GM21786 (cell line): ENCODE data around the gene RUNX1.

Source experiments
- ATAC-seq: cut with Tn5 transposase; IDR thresholded peaks from one replicate; pipeline ENCODE4 v1.9.1; 2021; ENCODE audit not compliant: unreplicated experiment

Gene RUNX1

DNA sequence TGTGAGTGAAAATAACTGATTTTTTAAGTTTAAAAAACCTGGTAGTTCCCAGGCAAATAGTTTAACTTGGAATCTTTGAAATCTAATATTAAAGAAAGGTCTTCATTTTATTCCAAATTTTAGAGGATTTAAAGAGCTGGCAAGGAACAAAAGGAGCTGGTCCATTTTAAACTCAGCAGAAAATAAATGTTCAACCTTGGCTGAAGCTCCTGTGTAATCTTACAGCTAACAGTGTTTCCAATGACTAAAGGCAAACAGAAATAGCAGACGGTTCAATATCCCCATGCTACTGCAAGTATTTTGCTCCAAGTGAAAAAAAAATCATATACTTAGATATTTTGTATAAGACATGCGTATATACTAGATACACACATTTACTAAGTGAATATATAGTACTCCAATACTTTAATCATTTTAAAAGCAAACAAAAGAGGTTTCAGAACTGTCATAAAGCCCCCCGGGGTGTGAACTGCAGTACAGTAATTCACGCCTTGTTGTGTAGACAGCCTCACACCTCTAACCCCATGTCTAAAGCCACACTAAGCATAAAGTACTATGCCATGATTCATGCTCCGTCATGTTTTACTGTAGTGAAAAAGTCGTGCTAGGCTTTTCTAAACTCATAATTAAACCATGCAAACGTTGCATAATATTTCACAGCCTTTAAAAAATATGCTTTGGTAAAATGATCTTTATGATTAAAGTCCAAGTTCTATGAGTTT lies 248.1 kb downstream of the RUNX1 start:
- ATAC-seq: no peak

DNA sequence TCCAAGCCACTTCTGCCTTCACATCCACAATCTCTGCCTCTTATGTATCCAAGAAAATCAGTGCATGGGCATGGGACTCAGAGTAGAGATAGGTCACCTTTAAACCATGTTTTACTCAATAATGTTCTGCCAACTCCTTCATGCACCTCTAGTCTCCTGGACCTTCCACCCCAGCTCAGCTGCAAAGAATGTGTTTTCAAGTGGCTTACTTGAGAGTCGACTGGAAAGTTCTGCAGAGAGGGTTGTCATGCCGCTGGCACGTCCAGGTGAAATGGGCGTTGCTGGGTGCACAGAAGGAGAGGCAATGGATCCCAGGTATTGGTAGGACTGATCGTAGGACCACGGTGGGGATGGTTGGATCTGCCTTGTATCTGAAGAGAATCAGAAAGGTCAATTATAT lies 250.0 kb downstream of the RUNX1 start:
- ATAC-seq: no peak

DNA sequence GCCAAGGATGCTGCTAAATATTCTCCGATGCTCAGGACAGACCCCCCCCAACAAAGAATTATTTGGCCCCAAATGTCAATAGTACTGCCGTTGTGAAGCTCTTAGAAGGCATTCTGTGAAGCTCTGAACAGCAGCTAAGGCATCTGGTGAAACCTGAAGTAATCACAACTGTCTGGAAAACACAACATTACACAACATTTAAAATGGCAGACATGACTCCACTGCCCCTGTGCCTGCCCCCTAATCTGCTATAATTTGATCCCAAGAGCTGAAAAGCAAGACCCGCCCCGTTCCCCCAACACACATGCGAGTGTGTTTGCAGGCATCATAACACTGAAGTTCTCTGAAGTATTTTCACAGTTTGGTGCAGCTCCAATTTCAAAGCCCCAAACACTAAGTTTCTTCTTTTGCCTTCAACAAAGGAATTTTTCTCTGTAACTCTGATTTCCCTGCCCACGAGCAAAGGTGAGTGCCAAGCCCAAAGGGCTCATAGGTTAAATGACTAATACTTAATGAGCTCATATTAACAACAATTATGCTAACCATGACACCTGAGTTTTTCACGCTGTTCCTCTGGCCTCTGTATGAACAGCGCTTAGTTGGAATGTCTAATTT lies 251.1 kb downstream of the RUNX1 start:
- no peak for ATAC-seq

DNA sequence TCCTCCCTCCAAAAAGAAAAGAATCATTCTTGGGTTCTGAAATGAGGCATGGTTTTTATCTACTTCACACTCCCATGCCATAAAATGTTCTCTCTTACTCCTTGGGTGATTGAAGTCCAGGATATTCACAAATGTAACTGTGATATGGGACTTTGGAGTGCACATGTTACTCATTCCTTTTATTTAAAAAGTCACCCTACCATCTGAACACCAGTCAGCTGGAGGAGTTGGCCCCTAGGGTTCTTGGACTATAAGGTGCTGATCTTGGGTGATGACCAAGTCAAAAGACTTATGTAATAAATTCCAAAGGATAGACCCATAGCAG lies 251.9 kb downstream of the RUNX1 start:
- no peak for ATAC-seq

DNA sequence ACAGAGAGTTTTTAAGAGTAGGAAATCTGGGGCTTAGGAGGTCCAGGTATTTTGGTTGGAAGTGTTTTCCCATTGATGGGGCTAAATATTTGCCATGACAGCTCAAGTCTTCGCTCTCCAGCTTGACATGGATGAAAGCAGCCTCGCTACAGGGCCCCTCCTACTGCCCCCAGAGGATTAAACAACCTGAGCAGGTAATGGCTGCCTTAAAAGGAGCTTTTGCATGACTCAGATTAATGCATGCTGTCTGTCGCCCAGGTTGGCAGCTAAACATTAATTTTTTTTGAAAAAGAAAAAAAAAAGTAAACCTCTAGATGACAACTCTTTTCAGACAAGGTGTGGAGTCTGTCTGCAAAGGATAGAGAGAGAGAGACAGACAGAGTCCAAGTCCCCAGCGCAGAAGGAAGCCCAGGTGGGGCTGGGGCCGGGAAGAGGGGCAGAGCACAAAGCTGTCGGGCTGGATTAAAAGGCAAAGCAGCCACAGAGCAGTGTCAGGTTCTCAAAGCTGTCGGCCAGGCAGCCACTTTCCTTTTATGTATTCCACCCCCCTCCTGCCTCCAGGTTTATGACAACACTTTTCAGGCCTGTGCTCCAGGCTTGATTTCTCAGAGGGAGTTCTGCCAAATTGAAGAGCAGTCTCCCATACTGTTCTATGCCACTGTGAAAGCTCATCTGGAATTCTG lies 252.4 kb downstream of the RUNX1 start:
- no peak for ATAC-seq

DNA sequence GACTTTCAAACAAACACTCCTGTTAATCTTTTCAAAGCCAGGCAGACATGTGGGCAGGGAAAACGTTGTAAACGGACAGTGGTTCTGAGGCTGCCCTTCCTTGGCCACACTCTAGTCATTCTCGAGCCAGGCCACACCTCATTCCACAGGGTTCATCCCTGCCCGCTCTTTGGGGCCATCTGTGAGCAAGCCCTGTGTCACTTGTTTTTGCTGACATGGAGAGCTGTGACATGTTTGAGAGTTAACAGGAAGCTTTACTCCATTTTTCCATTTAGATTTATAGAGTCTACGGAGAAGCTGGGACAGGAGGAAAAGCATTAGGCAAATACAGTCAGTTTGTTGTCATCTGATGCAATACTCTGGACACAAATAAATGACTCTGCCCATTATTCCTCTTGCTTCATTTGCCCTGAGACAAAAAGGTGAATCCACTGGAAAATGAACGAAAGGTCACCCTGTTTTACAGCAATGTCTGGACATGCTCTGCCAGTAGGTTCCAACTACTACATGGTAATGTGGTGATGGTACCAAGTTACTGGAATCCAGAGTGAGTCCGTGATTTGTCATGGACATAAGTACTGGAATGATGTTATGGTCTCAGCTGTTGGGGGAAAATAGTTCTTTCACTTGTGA lies 253.4 kb downstream of the RUNX1 start:
- no peak for ATAC-seq

DNA sequence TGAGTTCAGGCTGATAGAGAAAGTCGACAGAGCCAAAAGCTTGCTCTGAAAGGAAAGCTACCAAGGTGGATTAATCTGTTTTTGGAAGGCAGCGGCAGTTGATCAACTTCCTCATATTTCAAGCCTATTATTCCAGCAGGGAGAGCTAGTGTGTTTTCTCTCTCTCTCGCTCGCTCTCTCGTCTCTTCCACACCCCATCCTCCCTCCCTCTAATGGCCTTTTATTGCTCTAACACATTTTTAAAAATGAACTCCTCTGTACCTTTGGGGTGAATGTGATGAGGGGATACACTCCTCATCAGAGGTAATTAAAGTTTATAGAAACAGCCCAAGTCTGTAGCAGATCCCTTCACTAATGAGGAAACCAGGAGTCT lies 253.9 kb downstream of the RUNX1 start:
- no peak for ATAC-seq

DNA sequence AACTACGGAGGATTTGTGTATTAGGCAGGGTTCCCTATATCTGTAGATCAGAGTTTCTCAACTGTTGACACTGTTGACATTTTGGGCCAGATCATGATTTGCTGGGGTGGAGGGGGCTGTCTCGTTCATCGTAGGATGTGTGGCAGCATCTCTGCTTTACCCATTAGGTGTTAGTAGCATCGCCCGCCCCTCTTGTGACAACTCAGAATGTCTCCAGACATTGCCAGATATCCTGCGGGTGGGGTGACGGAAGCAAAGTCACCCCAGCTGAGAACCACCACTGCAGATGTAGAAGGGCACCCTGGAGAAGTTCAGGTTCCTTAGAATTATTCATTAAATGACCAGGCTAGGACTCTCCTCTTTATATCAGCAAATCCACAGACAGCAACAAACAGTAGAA lies 254.4 kb downstream of the RUNX1 start:
- no peak for ATAC-seq

DNA sequence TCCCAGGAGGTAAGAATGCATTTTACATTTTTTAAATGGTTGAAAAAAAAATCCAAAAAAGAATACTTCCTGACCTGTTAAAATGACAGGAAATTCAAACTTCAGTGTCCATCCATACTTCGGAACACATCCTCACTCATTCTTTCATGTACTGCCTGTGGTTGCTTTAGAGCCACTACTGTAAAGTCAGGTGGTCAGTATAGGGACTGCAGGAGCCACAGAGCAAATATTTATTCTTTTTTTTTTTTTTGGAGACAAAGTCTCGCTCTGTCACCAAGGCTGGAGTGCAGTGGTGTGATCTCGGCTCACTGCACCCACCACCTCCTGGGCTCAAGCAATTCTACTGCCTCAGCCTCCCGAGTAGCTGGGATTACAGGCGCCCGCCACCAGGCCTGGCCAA lies 255.6 kb downstream of the RUNX1 start:
- no peak for ATAC-seq

DNA sequence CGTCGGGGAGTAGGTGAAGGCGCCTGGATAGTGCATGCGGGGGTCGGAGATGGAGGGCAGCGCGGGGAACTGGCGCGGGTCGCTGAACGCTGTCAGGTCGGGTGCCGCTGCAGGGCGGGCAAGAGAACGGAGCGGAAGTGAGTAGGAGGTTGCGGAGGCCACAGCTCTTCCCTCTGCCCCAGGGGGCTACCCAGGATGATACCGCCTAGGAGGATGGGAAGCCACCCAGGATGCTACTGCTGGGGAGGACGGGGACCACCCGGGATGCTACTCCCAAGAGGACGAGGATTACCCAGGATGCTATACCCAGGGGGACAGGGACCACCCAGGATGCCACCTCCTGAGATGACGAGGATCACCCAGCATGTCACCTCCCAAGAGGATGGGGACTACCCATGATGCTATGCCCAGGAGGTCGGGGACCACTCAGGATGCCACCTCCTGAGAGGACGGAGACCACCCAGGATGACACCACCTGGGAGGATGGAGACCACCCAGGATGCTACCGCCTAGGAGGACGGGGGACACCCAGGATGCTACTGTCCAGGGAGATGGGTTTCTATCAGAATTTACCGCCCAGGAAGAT lies 256.5 kb downstream of the RUNX1 start:
- no peak for ATAC-seq

DNA sequence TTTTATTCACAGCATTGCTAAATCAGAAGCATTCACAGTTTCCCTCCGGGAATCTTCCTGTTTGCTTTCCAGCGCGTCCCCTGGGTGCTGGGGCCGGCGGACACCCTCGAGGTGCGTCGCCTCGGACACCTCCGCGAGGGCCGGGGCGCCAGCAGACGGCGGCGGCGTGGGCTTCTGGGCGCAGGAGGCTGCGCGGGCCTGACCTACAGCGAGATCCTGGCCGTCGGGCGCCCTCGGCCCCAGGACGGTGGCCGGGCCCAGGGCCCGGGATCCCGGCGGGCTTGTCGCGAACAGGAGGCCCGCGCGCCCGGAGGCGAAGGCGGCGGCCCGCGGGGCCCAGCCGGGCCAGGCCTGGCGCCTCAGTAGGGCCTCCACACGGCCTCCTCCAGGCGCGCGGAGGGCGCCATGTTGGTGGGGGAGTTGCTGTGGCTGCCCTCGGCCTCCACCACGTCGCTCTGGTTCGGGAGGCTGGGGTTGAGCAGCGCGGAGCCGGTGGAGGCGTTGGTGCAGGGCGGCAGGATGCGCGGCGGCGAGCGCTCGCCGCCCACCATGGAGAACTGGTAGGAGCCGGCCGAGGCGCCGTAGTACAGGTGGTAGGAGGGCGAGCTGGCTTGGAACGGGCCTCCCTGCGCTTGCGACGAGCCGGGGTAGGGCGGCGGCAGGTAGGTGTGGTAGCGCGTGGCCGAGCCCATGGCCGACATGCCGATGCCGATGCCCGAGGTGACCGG lies 257.2 kb downstream of the RUNX1 start:
- ATAC-seq: no peak

DNA sequence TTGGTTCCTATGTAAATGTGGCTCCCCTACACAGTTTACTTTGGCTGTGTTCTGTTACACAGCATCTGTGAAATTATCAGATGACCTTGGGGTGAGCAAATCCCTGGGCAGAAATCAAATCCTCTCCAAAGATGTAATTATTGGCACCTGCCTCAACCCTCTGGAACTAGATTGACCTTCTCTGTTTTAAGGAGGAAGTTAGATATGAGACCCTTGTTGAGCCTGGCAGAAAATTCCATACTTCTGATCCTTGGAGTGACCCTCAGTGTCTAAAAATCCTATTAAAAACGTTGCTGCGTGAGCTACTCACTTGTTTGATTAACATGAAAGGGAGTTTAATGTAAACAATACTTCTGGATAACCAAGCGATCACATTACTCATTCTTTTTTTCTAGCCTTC lies 258.3 kb downstream of the RUNX1 start:
- no peak for ATAC-seq

DNA sequence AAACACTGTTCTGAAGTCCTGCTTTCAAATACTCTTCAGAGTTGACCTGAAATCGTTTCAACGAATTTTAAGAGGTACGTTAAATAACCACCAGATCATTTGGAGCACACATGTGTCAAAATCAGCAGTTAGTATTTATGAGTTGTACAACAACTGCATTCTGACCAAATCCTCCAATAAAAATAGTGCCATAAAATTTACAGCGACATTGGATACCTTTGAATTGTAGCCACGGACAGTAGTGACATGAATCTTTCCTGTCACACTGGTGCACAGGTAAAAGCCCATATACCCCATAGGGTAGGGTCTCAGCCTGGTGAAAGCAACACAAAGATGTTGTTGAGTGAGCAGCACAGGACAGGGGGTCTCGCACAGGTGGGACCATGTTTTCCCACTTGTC lies 258.8 kb downstream of the RUNX1 start:
- ATAC-seq: no peak

DNA sequence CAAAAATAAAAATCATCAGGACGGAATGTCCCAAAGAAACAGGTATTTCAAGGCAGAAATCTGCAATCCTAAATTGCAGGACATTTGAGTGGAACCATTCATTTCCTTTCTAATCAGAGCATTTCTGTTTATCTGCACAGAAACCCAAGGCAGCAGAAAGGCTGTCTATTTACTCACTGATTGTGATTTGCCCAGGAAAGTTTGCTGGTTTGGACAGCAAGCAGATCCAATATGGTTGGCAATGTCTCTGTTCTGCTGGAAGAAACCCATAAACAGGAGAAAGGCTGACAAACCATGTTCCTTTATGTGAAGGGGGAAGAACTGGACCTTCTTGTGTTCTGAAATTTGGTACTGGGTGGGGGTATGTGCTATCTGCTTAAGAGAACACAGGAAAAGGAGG lies 260.2 kb downstream of the RUNX1 start:
- no peak for ATAC-seq

DNA sequence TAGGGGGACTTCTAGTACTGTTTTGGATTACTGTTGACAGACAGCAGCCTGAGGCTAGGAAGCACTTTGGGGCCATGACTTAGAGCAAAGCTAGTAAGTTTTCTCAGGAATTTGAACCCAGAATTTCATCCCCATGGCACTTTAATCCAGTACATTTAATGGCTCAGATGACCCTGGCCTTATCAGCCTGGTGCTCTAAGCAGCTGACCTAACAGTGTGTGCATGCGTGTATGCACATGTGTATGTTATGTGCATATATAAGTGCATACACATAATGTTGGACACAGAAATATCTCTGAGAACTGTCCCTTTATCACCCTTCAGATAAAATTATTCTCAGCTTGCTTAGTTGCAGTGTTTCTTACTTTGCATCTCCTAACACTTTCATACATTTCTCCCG lies 265.3 kb downstream of the RUNX1 start:
- no peak for ATAC-seq

DNA sequence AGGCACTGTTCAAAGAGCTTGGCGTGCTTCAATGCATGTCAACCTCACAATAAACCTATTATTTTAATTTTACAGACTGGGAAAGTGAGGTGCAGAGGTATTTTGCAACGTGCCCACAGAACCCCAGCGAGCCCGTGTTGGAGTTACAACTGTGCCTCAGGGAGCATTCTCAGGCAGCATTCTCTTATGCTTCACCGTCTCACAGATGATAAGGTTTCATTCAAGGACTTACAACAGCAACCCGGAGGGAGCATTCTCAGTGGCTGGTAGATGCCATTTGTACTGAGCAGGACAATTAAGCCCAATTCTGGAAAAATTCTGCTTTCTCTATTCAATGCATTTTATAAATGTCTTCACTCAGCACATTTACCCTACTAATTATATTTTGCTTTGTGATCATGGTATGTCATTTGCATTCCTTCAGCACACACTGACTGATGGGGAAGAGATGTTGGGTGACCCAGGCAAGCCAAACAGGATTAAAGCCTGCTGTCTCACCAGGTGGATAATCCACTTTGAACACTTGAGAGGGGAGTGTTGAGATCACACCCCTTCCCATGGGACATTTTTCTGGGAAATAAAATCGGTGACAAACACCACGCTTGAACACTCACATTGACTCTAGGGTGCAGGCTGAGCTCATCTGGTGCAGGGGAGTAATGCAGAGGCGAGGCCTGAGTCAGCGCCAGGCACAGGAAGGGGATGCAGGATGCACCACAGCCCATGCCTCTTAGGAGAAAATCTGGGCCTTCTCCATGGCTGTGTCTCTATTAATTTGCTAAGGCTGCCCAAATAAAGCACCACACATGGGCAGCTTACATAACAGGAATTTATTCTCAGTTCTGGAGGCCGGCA lies 266.4 kb downstream of the RUNX1 start:
- ATAC-seq: no peak

DNA sequence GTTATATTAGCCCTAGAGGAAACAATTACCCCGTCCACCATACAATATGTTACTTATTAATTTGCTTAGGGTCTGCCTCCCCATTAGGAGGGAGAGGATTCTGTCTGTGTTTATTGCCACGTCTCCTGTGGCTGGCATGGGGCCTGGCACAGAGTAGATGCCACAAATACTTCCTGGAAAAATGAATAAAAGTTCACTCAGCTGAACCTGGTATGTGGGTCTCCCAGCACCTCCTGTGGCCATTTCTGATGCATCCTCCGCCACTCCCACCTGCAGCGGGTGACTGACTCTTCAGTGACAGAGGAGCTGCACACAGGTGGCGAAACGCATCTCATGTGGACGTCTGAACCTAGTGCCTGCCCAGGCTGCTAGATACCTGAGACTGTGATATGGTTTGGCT lies 267.6 kb downstream of the RUNX1 start:
- ATAC-seq: no peak

DNA sequence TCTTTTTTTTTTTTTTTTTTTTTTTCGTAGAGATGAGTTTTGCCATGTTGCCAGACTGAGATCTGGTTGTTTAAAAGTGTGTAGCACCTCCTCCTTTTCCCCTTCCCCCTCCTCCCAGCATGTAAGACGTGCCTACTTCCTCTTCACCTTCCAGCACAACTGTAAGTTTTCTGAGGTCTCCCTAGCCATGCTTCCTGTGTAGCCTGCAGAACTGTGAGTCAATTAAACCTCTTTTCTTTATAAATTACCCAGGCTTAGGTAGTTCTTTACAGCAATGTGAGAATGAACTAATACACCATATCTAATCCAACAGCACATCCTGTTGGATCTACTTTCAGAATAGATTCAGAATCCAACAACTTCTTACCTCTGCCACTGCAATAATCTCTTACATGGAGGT lies 269.2 kb downstream of the RUNX1 start:
- ATAC-seq: no peak

DNA sequence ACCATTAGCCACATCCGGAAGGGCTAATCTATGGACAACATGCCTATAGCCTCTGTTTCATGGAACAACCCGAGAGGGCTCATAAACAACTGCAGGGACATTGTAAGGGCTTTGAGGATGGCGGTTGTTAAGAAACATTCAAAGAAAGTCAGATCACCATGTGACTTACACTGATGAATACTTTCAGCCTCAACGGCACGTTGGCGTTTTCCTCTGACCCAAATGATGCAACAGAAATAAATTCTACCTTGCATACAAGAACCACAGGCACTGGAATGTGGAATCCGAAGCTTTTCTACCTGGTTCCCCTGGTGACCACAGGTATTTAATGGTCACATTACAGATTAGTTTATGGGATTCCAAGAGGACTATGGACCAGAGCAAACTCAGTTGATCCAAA lies 273.3 kb downstream of the RUNX1 start:
- ATAC-seq: no peak

DNA sequence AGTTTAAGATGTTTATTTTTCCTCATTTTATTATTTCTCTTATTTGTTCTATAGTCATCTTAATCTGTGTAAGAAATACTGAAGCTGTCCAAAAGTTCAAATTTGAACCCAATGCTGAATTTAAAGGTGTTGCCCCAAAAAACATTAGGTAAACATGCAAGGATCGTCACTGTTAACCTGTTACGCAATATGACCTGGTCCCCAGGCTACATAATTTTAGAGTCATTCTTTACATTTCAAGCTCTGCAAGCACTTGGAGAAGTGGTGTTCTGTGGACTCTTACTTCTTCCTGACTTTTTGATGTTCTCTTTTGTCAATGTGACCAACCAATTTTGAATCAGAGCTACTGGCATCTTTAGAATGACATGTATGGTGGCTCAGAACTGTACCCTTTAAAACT lies 274.4 kb downstream of the RUNX1 start:
- ATAC-seq: no peak
